Measurements from ENCODE around the gene PUM2. TPM values are rescaled to one million over a fixed set of nuclear protein-coding genes. Genes with fewer than 3 reads are reported as not detected.

PUM2 gene
- total RNA-seq, 1 experiment from 2014 or later: 85.6 TPM

- intact Hi-C loops (cut with micrococcal nuclease; ENCODE audit: unreplicated experiment) (no loop called here), in situ Hi-C loops (cut with HindIII; ENCODE audit: low pct_unique_long_range_greater_than_20kb, low sequenced_read_pairs) (no loop called here)
- POLR2A ChIA-PET: no interaction called here
- DNase-seq (ENCODE audit: low read depth, low spot score): no peak
- H3K27me3 ChIP-seq (ENCODE audit: control insufficient read depth, insufficient read depth, low read length): no peaks in the 10 kb centered on the region
- no peak overlapping the region for H3K4me3 ChIP-seq (ENCODE audit: low read depth in 2 of 2, low read length in 2 of 2)
- no peak overlapping the region for H3K27ac ChIP-seq (ENCODE audit: low read length)
- peaks cover 11% of the 10 kb centered on the region; the same call in 1 of the 2 replicates for H3K36me3 ChIP-seq (ENCODE audit: control insufficient read depth, insufficient read depth, low read length)
- no peaks in the 10 kb centered on the region for H3K9me3 ChIP-seq (ENCODE audit: control insufficient read depth, insufficient read depth, low read depth, low read length)
- no TSS peak for BruUV-seq (replicated peaks)
- no peaks in the 10 kb centered on the region for H3K4me1 ChIP-seq (ENCODE audit: control insufficient read depth, insufficient read depth, low read length)
- no peak for TF ChIP-seq SIN3A (IDR thresholded peaks at IDR 0.05; ENCODE audit: borderline replicate concordance, insufficient read depth, low read depth, low read length)
- no peak for TF ChIP-seq CTCF (IDR thresholded peaks at IDR 0.05)
- no peak for TF ChIP-seq REST (IDR thresholded peaks at IDR 0.05; ENCODE audit: insufficient read depth in 1 of 2, low read depth in 2 of 2, low read length in 1 of 2)
- no peak for TF ChIP-seq TCF7L2 (IDR thresholded peaks at IDR 0.05; ENCODE audit: low read depth, low read length)
- no peak for TF ChIP-seq POLR2AphosphoS5 (IDR thresholded peaks at IDR 0.05; ENCODE audit: low read depth, low read length)
- CTCF ChIA-PET: interaction anchor here (0.5 kb wide), 1 partner anchor 84 kb away, joined by 6 read pairs; no protein-coding TSS in a partner anchor
- ATAC-seq: no peak
These were observed 33.0 kb downstream of the PUM2 start for GRCh38 chr2:20317690-20318089.

- no peak for ATAC-seq
- H3K4me3 ChIP-seq (ENCODE audit: low read depth in 2 of 2, low read length in 2 of 2): no peak overlapping the region
- H3K4me1 ChIP-seq (ENCODE audit: control insufficient read depth, insufficient read depth, low read length): no peaks in the 10 kb centered on the region
- BruUV-seq (replicated peaks): no TSS peak
- no peak for TF ChIP-seq SIN3A (IDR thresholded peaks at IDR 0.05; ENCODE audit: borderline replicate concordance, insufficient read depth, low read depth, low read length)
- no peak for TF ChIP-seq POLR2AphosphoS5 (IDR thresholded peaks at IDR 0.05; ENCODE audit: low read depth, low read length)
- TF ChIP-seq CTCF (IDR thresholded peaks at IDR 0.05): no peak
- TF ChIP-seq TCF7L2 (IDR thresholded peaks at IDR 0.05; ENCODE audit: low read depth, low read length): no peak
- TF ChIP-seq REST (IDR thresholded peaks at IDR 0.05; ENCODE audit: insufficient read depth in 1 of 2, low read depth in 2 of 2, low read length in 1 of 2): no peak
- ChIA-PET CTCF (interaction anchor here (0.5 kb wide), 1 partner anchor 84 kb away, joined by 6 read pairs; no protein-coding TSS in a partner anchor), POLR2A (no interaction called here)
- H3K9me3 ChIP-seq (ENCODE audit: control insufficient read depth, insufficient read depth, low read depth, low read length): no peaks in the 10 kb centered on the region
- H3K27ac ChIP-seq (ENCODE audit: low read length): no peak overlapping the region
- in situ Hi-C loops (cut with HindIII; ENCODE audit: low pct_unique_long_range_greater_than_20kb, low sequenced_read_pairs) (no loop called here), intact Hi-C loops (cut with micrococcal nuclease; ENCODE audit: unreplicated experiment) (no loop called here)
- H3K27me3 ChIP-seq (ENCODE audit: control insufficient read depth, insufficient read depth, low read length): no peaks in the 10 kb centered on the region
- H3K36me3 ChIP-seq (ENCODE audit: control insufficient read depth, insufficient read depth, low read length): peaks cover 14% of the 10 kb centered on the region
- no peak for DNase-seq (ENCODE audit: low read depth, low spot score)
These were observed 33.4 kb downstream of the PUM2 start for GRCh38 chr2:20317197-20317596.
